Inferior parietal cortex (tissue), 1 donor: ENCODE data around the gene BET1L.
"Not testable (repeated sequence)": the region's sequence is repeated elsewhere in the genome, so short reads cannot be mapped to it uniquely, and the experiment has no call there.

ENCODE experiments used
- DNase-seq: peaks from one replicate; pipeline ENCODE4 v3.0.0-alpha.2; 2016; ENCODE audit errors: extremely low spot score

Gene BET1L

DNA sequence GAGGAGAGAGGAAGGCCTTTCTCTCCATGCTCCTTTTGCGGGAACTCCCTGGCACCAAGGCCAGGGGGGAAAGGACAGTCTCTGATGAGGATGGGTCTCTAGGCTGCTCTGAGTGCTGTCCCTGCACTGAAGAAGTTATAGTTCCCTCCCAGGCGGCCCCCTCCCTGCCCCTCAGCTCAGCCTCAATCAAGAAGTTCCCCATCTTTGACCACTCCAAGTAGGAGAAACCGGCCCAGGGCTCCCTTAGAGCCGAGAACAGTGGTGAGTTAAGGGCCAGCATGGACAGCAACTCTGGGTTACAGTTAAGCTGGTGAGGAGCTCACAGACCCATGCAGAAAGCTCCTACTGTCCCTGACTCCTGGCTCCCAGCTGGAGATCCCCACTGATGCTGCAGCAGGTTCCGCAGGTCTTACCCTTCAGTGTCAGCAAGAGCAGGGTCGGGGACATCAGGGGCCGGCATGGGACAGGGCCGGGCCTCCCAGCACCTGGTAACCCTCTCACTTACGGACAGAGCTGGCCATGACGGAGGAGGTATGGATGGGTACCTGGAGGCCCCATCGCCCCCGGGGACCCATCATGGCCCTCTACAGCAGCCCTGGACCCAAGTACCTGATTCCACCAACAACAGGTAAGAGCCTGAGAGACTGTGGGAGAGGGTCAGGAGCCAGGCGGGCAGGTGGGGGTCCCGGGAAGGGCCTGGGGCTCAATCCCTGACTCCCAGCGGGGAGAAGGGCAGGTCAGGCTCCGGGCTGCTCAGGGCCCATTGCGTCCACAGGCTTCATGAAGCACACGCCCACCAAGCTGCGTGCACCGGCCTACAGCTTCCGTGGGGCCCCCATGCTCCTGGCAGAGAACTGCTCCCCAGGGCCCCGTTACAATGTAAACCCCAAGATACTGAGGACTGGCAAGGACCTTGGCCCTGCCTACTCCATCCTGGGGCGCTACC lies 10.1 kb downstream of the BET1L start:
- DNase-seq: no peak

DNA sequence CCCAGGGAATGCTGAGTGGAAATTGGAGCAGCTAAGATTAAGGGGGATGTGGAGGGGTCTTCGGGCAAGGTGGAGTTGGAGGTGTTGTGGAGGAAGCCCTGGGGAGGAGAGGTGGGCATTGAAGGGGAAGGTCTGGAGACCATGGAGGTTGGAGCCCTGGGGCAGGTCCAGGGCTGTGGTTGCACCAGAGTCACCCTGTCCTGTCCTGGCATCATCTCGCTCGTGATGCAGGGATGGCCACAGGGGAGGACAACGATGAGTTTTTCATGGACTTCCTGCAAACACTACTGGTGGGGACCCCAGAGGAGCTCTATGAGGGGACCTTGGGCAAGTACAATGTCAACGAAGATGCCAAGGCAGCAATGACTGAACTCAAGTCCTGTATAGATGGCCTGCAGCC lies 13.7 kb downstream of the BET1L start:
- not testable (repeated sequence) for DNase-seq

DNA sequence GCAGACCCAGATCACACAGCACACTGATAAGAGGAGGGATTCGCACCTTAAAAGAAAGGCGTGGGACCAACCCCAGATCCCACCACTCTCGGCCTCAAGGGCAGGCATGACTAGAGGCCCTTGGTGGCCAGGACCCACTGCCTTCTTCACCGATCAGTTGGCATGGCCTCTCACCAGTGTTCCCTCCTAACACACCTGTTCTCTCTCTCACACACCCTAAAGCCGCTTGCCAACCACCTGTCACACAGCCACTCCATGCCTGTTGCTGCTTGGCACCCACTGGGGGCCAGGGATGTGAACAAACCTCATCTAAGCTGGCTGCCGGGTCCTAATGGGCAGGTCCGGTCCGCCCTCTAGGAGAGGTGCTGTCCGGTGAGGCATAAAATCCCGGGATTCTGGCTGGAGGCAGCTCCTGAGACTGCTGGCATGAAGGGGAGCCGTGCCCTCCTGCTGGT lies 14.5 kb downstream of the BET1L start, which contains the start of gene SCGB1C1:
SCGB1C1 (plus strand) TSS at position 405 of the 455 bp plus-strand sequence; CDS start at position 427, 22 bp downstream.
- DNase-seq: not testable (repeated sequence)

DNA sequence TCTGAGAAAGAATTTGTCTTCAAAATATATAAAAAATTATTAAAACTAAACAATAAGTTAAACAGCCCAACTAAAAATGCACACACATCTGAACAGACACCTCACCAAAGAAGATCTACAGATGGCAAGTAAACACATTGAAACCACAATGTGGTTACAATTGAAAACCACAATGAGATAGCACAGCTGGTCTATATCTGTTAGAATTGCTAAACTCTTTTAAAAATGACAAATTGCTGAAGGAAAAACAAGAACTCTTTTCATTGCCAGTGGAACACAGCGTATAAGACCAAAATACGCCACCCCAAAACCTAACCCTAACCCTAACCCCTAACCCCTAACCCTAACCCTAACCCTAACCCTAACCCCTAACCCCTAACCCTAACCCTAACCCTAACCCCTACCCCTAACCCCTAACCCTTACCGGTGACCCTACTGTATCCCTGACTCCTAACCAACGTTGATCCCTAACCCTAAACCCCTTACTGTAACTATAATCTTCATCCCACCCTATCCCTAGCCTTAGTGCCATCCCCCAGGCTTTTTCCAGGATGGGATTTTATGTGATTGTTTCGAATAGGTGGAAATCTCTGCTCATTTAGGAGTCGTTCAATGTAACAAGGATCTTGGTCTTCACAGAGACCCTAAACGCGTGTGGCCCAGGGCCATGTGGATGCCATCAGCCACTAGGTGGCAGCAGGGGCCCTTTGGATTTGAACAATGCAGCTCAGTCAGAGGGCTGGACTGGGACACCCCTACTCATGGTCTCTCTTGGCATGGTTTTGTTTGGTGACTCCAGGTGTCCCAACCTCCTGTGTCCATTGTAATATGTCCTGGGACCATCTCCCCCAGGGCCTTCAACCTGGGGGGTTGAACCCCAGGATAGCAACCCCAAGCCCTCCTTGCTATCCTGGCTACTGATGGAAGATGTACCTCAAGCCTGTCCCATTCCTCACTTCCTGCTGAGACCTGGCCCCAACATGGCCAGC lies 15.4 kb downstream of the BET1L start:
- DNase-seq: not testable (repeated sequence)

DNA sequence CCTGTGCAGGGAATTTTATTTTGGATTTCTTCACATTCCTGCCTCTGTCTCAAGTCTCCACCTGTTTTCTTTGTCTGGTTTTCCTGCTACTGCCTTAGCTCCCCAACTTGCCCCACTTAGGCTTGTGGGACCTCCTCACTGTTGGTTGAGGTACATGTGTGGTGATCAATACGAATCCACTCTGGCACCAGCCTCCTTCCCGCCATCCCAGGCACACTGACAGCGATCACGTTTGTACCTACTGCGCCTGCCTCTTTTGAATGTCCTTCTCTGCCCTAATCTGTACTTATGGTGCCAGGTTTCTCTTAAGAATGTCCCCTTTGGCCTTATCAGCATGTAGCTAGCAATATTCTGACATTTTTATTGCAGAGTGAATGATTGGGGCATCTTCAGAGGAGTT lies 16.7 kb downstream of the BET1L start:
- not testable (repeated sequence) for DNase-seq

DNA sequence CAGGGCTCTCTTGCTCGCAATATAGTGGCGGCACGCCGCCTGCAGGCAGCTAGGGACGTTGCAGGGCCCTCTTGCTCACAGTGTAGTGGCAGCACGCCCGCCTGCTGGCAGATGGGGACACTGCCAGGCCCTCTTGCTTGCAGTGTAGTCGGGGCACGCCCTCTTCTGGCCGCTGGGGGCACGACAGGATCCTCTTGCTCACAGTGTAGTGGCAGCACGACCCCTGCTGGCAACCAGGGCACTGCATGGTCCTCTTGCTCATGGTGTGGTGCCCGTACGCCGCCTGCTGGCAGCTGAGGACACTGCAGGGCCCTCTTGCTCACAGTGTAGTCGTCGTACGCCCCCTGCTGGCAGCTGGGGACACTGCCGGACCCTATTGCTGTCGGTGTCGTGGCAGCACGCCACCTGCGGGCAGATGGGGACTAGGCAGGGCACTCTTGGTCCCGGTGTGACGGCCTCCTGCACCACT lies 17.3 kb downstream of the BET1L start:
- DNase-seq: not testable (repeated sequence)

DNA sequence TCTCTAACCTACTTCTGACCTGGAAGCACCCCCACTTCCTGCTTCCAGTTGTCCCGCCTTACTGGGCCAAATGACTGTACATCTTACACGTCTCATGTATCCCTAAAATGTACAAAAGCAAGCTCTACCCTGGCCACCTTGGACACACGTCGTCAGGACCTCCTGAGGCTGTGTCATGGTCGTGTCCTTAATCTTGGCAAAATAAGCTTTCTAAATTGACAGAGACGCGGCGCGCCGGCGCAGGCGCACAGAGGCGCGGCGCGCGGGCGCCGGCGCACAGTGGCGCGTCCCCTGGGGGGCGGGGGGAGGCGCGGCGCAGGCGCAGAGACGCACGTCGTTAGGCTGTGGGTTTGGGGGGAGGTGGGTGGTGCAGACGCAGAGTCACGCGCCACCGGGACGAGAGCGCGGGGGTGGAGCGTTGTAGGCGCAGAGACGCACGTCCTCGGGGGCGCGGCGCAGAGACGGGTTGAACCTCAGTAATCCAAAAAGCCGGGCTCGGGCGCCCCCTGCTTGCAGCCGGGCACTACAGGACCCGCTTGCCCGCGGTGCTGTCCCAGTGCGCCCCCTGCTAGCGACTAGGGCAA lies 17.9 kb downstream of the BET1L start:
- DNase-seq: not testable (repeated sequence)

DNA sequence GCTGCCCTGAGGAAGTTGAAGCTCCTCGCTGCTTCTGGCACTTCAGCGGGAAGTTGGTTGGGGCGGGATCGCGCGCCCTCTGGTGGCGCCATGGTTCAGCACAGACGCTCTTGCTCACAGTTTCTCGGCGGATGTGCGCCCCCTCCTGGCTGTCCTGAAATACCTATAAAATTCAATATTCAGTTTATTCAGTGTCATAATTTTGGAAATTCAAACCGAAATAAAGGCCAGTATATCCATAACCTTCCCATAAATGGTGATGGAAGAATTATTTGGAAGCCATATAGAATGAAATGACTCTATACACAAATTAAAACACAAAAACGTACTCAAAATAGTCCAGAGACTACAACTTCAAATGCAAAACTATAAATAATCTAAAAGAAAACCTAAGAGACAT lies 27.0 kb downstream of the BET1L start:
- DNase-seq: not testable (repeated sequence)
